Measurements from ENCODE around the gene CGAS. TPM values are rescaled to one million over a fixed set of nuclear protein-coding genes. Genes with fewer than 3 reads are reported as not detected.

CGAS gene

DNA sequence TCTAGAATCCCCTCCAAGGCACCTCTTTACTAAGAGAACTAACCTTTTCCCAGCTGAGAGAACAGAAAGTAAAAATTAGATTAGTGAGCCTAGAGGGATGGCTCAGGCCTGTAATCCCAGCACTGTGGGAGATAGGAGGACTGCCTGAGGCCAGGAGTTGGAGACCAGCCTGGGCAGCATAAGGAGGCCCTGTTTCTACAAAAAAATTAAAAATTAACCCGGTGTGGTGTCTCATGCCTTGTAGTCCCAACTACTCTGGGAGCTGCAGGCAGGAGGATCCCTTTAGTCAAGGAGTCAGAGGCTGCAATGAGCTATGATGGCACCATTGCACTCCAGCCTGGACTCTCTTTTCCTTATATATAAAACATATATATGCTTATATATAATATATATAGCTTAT, 76.9 kb downstream of the CGAS start:
- Histone ChIP-seq H2BK12ac (ENCODE audit: low read length) (no peak overlapping the region), H2AK5ac (ENCODE audit: low read depth, low read length) (no peak overlapping the region), H2BK15ac (ENCODE audit: low read length) (no peak overlapping the region), H3K18ac (ENCODE audit: low read length) (no peak overlapping the region), H2BK120ac (ENCODE audit: low read depth, low read length) (no peak overlapping the region), H3K14ac (ENCODE audit: low read length) (no peak overlapping the region), H4K91ac (ENCODE audit: low read depth, low read length, poor library complexity) (no peak overlapping the region), H3K4me1 (ENCODE audit: control insufficient read depth in 2 of 2, insufficient read depth in 1 of 2, low read depth in 1 of 2, low read length in 2 of 2) (no peaks in the 10 kb centered on the region), H3K4me2 (ENCODE audit: insufficient read depth, low read length, poor library complexity, severe bottlenecking) (no peak overlapping the region), H3K4ac (ENCODE audit: low read length) (no peak overlapping the region), H3K9ac (ENCODE audit: low read depth, low read length, poor library complexity) (no peak overlapping the region), H4K8ac (ENCODE audit: low read depth, low read length) (no peak overlapping the region), H3K9me3 (replicated peaks in 1 of 2; ENCODE audit: control insufficient read depth in 2 of 2, insufficient read depth in 1 of 2, low read depth in 1 of 2, low read length in 2 of 2) (peaks cover 0 to 2% of the 10 kb centered on the region in 2 donors), H3K4me3 (ENCODE audit: low read length in 2 of 2) (no peak overlapping the region), H3K36me3 (replicated peaks in 1 of 2; ENCODE audit: control insufficient read depth in 2 of 2, insufficient read depth in 2 of 2, low read length in 2 of 2) (no peaks in the 10 kb centered on the region), H2AFZ (ENCODE audit: low read length) (no peak overlapping the region), H3K23ac (ENCODE audit: low read depth, low read length, poor library complexity) (no peak overlapping the region), H3K27ac (replicated peaks; ENCODE audit: low read length) (no peak overlapping the region), H3K27me3 (ENCODE audit: control insufficient read depth in 3 of 3, insufficient read depth in 3 of 3, low read depth in 1 of 3, low read length in 3 of 3) (no peaks in the 10 kb centered on the region), H2BK5ac (ENCODE audit: low read length) (no peak overlapping the region), H3K79me1 (ENCODE audit: low read depth, low read length) (no peaks in the 10 kb centered on the region)
- no peak for DNase-seq (ENCODE audit: low spot score)
- WGBS, 2 donors (ENCODE audit: extremely low coverage in 2 of 2, insufficient read length in 2 of 2, insufficient replicate concordance in 1 of 2), result no CpG with 5 or more reads among the region's 1 CpG

Small RNAs within 50 kb of the gene (small RNA-seq; reads per million reads assigned to genes)
- gene RN7SL827P (ENCODE audit: insufficient read depth), result not detected
- not detected for gene RNU6-975P (ENCODE audit: insufficient read depth)

Measured in neuronal stem cell (in vitro differentiated cells).